H4 (cell line): ENCODE measurements around the gene ANK3. TPM values are rescaled to one million over a fixed set of nuclear protein-coding genes. Genes with fewer than 3 reads are reported as not detected.
A peak's percentile ranks its signal among the peaks of the same experiment; 100 is the strongest.

ENCODE experiments used
- DNase-seq: peaks from one replicate; pipeline ENCODE4 v3.0.0-alpha.2; 2015; ENCODE audit warnings: low spot score
- total RNA-seq: library from RNA; depleted of rRNA; stranded (reverse); fragments of >200 nt; shearing (Covaris generic); gene quantifications from 2 replicates; pipeline ENCODE4 v1.2.3, GENCODE V29; 2014

Gene ANK3
- total RNA-seq, 1 experiment from 2014 or later, result 10.2 TPM

DNA sequence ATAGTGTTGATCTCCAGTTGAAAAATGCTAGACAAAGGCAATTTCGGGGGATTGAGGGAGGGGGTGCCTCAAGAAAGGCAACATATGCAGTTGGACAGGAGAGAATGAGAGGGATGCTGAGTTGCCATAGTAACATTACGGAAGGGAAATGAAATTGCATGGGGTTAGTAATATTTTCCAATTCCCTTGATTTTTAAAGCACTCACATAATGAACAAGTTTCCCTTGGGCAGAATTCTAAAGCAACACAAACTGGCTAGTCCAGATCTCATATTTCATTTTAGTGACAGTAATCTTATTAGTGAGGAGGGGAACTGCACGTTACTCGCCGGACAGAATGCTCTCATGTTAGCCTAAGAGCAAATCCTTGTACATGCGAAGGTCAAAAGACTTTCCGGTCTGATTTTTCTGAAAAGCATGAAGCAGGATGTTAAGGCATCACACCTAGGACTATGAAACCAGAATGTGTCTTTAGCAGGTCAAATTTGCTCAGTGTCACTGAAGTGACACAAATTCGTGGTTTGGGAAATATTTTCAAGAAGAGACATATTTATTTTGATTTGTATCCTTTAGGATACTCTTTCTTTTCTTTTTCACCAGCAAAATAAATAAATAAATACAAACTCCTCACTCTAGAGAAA, 165.5 kb downstream of the ANK3 start:
- DNase-seq, result no peak

DNA sequence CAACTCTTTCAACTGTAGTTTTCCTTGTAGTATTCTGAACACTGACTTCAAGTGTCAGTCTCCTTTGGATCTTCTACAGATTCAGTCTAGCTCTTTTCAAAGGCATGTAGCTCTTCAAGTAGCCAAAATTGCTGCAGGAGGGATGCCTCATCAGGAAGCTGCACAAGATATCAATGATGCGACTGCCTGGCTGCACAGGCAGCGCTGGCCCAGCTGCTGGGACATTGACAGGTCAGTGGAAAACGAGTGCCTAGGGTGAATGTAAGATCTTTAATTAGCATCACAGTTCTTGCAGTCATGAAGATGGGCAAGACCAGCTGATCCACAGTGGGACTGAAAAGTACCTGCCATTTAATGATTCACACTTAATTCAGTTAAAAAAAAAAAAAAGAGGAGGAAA, 167.6 kb downstream of the ANK3 start:
- no peak for DNase-seq

DNA sequence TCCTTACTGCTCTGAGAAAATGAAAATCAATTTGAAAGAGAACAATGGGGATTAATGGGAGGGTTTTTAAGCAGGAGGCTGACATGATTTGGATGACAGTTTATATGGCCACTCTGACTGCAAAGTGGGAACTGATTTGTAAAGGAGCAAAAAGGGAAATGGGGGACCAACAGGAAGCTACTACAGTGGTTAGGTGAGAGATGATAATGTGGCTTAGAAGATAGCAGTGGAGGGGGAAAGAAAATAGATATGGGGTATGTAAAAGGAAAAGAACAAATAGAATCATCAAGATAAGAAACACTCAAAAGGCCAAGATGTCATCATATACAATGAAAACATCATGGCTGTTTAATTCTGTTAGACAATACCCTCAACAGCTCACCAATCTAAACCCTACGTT, 177.5 kb downstream of the ANK3 start:
- DNase-seq, result no peak

DNA sequence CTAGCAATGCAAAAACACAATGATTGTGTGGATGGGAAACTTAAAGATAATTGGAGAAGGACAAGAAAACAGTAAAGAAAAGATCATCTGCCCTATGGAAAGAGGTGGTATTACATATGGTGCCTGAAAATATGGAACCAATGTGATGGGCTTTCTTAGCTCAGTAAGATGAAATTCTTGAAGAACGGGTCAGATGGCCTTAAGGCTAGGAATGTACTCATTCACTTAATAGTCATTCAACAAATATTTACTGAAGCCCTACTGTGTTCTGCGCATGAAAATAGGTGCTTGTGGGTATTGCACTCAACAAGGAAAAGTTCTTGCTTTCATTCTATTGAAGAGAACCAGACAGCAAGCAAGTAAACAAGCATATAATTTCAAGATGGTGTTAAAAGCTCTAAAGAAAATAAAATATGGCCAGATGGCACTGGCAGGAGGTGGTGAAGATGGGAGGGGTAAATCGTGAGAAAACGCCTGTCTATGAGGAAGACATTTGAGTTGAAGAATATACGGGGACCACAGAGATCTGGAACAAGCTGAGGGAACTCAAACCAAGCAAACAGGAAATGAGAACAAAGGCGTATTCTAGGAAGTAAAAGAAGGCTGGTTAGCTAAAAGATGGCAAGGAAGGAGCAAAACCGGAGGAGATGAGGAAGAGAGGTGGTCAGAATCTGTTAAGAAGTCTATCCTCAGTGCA, 179.7 kb downstream of the ANK3 start:
- no peak for DNase-seq

DNA sequence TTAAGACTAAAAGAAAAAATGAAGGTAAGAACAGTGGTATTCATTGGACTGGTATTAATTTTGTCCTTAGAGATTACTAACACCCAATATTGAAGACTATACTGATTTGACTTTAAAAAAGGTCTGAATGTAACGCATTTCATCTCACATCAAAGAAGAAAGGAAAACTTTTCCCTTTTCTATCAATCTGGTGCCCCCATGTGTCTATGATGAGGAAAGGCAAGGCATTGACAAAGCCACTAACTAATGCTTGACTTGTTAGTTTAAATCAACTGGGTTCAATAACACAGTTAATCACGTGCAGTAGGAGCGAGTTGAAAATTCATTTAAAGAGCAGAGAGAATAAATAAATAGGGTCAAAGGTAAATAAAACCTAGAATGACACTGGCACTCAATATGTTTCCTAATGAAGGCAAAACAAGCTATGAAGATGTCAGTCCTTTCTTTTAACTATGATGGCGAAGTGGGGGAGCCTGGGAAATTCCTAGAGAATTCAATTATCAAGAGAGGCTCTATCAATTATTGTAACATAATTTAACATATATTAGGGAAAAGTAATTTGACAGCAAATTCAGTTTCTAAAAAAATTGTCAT, 180.9 kb downstream of the ANK3 start:
- DNase-seq, result peak; percentile 34

DNA sequence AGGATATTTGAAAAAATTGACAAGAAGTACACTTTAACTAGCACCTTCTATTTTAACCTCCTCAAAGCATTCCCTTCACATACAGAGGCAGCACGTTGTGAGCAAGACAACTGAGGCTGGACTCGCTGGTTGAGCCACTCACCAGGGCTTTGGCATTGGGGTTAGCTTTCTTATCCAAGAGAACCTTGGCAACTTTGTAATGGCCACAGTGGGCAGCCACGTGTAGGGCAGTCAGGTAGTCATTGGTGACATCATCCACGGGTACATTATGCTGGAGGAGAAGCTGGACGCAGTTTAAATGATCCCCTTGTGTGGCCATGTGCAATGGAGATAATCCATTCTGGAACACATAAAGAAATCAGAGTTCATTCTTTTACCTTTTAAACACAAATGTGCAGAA, 181.8 kb downstream of the ANK3 start:
- no peak for DNase-seq

DNA sequence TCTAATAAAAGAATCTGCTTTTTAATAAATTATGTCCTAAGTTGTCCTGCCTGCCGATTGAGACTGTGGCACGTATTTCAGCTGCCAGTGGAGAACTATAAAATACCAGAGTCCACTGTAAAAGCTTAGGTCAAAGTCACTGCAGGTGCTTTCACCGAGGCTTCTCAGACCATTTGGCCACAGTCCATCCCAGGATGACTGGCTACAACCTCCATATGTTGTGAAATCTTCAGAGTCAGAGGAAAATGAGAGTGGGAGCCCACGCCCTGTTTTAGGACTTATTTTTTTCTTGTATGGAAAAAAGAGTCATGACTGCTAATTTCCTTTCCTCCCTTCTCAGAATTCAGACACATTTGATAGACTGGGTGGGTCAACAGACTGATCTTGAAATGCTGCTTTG, 182.9 kb downstream of the ANK3 start:
- no peak for DNase-seq

DNA sequence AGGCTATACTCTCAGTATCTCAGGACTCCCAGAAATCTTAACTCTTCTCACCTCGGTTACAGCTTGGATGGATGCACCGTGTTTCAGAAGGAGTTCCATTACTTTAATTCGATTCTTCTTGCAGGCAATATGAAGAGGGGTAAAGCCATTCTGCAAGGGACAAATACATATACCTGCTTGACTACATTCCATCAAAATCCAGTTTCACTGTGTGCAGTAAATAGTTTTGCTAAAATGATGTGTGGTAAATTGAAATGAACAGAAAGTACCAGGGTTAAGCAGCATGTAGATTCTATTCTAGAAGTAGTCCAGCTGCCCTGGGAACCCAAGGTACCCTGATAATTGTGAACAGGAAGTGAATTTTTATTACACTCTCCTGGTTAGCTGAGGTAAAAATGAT, 183.9 kb downstream of the ANK3 start:
- DNase-seq, result no peak

DNA sequence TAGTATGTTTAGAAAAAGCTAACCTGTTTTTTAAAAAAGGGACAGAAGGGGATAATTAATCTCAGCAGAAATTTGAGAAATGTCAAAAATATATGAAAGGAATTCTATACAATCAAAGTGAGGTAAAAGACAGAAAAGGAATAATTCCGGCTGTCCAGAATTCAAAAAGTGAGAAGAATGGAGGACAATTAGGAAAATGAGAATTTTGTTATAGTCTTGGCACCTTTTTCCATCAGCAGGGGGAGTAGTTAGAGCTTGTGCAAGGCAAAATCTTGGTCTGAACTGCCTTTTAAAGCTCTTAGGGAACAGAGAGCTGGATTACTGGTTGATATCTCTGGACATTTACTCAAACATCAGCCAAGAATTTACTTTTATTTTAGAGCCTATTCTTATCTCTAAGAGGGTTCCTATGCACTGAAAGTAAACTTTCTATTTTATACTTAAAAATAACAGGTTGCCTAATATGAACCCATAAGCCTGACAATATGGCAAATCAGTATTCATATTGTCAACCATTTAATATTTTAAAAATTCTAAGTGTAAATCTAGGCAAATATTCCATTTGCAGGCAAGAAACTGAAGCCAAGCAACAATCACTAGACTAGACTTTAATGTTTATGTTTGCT, 185.6 kb downstream of the ANK3 start:
- peak; percentile 26 for DNase-seq

DNA sequence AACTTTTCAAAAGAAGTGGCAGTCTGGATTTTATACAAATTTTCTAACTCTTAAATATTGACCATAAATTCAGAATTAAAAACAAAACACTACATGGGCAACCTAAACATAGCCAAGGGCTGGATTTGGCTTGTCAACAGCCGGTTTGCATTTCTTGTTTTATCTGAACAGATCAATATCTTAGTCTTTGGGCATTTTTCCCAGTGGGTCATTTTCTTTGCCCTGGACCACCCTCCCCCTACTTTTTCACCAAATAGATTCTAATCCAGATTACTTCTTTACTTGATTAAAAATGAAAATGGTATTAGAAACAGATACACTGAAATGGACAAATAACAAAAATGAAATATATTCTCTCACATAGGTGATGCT, 189.0 kb downstream of the ANK3 start:
- no peak for DNase-seq

DNA sequence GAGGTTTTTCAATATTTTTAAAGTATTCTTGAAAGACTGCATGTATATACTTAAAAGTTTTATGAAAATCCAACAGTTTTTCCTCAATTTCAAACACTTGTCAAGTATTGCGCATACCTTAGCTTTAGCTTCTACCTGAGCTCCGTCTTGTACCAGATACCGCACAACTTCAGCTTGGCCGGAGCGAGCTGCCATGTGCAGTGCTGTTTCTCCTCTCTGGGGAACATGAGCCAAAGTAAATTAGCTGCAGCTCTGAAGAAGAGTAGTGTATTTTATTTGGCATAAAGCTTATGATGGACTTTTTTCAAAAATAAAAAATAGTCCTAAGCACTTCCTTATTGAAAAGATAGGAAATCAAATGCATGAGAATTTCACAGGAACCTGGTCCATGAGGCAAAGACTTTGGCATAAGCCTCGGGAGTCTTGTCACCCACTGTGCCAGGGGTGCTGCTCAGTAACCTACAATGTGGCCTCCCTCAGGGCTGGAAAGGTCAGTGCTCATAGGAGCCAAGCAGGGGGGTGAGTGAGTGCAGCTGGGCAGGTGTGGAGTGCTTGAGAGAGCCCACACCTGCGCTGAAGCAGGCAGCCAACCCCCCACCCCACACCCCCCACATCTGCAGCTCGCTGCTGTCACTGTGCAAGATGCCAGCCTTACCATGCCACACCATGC, 189.5 kb downstream of the ANK3 start:
- DNase-seq, result no peak

DNA sequence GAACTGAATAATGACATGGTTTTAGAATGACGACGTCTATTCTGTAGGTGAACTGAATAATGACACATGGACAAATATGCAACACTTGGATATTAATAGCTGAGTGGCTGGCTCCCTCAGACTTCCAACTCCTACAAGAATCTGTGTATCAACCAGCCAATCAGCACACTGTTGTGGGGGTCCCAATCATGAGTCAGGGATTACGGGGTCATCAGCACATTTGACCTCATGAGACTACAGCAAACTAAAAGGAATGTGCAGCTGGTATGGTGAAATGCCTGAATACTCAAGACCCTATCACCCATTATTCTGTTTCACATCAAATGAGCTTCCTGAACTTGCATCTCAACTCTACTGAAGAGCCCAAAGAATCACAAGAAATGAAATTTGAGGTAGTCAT, 192.5 kb downstream of the ANK3 start:
- no peak for DNase-seq

DNA sequence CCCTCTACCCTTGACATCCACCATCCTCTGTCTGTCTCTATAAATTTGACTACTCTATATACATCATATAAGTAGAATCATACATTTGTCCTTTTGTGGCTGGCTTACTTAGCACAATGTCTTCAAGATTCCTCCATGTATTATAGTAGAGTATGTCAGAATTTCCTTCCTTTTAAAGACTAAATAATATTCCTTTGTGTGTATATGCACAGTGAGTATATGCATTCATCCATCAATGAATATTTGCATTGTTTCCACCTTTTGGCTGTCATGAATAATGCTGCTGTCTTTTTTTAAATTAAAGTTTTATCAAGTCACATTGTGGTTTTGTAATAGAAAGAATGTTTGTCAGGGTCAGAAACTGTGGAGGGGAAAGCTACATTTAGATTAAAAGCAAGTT, 195.3 kb downstream of the ANK3 start:
- DNase-seq, result no peak

DNA sequence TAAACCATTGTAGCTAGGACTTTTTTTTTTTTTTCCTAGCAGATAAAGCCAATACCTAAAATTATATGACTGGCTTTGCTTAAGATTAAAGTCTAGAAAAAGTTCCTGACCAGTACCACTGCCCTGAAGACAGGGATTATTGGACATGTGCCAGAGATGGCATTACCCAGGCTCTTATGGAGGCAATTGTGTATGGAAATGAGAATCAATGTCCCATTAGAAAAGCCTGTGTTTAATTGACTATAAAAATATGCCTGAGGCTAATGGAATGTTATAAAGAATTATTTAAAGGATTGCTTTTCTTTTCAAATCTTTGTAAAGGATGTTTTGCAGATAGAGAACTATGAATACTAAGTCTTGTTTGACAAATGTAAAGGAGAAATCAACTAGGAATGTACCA, 196.7 kb downstream of the ANK3 start:
- DNase-seq, result no peak

DNA sequence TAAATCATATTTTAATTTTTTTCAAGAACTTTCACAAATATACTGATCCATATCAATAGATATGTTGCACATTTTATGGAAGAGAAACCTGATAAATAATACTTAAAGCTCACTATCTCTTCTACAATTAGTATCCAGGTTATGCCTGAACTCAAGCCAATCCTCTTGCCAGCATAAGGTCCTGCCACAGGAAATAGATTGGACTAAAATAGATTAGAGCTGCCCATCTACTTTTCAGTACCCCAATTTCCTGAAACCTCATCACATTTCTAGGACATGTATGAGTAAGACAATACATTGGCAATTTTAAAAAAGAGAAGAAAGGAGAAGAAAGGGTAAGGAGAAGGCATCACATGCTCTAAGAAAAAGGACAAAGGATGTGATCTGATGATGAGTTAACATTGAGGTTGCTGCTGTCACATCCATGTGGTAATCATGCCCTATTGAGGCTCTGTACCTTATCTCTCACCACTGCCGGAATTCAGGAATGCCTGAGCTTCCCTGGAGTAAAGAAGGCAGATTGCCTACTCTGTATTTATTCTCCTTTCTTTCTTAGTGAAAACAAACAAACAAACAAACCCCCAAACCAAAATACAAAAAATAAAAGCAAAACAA, 199.7 kb downstream of the ANK3 start:
- DNase-seq, result no peak

DNA sequence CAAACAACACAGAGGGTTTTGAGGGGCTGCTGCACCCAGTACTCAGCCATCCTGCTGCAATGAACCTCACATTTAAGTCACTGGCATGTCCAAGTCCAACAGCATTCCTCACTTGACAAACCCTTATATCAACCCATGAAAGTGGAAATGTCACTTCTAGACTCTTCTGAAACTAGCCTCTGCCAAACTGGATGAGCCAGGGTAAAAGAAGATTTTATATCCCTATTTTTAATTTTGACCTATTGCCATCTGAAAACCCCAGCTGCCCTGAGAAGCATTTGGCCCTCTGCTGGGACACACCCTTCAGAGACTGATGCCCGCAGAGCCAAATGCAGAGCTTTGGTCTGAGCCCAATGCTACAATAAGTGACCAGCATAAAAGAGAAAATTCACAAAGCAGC, 201.1 kb downstream of the ANK3 start:
- no peak for DNase-seq

DNA sequence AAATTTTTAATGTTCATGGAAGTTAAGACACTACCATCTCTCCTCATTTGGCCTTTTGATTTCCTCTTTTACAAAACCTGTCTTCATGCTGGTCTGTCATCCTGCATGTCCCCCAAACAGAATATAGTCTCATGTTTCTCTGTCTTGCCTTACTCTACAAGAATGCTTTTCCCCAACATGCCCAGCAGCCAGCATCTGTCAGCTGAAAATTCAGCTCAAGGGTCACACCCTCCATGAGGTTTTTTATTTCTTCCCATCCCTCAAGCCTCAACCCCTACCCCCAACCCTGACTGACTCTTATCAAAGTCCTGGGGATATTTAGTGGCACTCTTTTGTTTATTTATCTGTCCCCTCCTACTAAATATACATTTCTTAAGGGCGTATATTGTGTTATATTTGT, 202.0 kb downstream of the ANK3 start:
- no peak for DNase-seq

DNA sequence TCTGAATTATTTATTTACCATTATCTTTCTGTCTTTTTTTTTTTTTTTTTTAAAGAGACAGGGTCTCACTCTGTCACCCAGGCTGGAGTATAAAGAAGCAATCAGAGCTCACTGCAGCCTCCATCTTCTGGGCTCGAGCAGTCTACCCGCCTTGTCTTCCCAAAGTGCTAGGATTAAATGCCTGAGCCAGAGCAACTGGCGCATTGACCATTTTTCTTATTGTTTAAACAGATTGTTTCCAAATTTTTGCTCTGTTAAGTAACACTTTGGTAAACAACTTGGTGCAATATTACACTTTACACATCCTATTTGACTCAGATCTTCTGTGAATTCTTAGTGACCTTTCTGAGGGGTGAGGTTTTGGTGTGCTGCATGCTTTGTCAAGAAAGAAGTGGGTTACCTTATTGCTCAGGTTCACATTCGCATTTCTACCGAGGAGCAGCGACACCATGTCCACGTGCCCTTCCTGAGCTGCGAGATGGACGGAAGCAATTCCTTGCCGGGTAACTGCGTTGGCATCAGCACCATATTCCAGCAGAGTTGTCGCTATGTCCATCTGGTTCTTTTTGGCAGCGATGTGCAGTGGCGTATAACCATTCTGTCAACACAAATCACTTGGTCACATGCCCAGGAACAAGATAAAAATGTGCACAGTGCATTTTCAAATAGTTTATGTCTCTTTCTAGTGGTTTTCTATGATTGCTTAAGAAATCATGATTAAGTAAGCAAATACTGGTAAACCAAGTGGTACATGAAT, 203.2 kb downstream of the ANK3 start:
- peak; percentile 60 for DNase-seq

DNA sequence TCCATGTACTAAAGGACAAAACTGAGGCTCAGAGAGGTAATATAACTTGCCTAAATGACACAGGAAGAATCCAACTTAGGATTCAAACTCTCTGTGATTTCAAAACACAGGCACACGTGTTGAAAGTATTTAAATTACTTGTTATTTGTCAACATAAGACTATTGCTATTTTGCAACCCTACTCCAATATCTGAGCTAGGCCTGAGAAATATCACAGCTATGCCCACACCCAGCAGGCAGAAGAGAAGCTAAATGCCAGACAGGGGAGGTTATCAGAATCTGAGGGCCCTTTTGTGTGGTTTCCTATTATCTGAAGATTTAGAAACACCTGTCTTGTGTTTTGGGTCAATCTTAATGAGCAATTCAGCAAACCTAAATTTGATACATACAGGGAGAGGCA, 204.3 kb downstream of the ANK3 start:
- no peak for DNase-seq

DNA sequence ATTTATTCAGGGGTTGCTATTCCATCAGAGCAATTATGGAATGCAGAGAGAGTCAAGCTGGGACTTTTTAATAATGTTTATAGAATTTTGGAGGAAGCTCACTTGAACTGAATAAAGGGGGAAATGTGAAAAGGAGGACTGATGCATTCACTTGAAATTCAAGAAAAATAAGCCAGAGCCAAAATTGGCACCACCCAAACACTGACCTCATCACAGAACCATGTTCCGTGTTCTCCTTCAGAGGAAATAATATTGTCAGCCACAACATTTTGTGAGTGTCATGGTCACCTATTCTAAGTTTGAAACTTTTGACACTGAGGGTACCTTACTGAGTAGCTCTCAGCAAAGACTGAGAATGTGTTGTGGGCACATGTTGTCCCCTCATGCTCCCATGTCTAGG, 207.0 kb downstream of the ANK3 start:
- DNase-seq, result no peak

DNA sequence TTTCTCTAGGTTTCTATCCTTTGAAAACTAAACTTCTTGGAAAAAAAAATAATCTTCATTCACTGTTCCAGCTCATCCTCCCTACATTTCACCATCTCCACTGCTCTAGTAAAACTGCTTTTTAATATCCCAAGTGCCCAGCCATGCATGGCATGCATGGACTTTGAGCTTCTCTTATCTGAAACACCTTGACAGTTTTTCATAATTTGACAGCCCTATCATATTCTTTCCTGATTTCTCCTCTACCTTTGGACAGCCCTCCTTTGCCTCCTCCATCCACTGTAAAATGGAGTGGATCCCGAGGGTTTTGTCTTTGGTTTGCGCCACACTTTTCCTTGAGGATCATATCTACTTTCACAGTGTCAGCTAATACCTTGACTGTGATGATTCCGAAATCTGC, 212.8 kb downstream of the ANK3 start:
- no peak for DNase-seq
